K562 (cell line): ENCODE measurements around the gene SSR2.
A peak's percentile ranks its signal among the peaks of the same experiment; 100 is the strongest.

ENCODE experiments used
- POLR2A ChIP-seq: fragments of 450-650 bp; conservative IDR thresholded peaks from 2 replicates; pipeline ENCODE4 v1.6.1; 2016
- TF ChIP-seq, protein P1 (sequence below), 3 experiments: IDR thresholded peaks in 2 of 3; conservative IDR thresholded peaks in 1 of 3; 2 replicates each; pipeline ENCODE4 v1.5.1; 2011 to 2012; ENCODE audit warnings: low read length in 3 of 3, mild to moderate bottlenecking in 3 of 3, control low read depth in 2 of 3, improper control_type of control experiment in 1 of 3, inconsistent platforms in 1 of 3, low read depth in 1 of 3, mixed read lengths in 1 of 3, moderate library complexity in 1 of 3; ENCODE audit not compliant: insufficient read depth in 2 of 3

DNA sequence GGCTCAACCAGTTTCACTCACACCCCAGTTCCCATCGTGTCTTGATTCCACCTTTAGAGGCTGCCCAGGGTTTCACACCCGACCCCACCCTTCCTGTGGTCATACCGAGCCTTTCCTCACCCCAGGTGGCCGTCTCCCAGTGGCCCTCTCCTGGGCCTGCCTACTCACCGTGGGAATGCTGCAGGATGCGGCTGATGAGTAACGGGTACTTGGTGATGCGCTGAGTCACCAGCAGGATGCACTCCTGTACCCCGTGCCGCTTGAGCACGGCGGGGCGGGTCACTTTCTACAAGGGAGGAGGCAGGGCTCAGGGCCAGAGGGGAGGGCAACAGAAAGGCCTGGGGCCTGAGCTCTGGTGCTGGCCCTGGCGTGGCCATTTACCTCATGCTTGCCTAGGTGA, 58.8 kb downstream of the SSR2 start:
- TF ChIP-seq, protein P1, sequence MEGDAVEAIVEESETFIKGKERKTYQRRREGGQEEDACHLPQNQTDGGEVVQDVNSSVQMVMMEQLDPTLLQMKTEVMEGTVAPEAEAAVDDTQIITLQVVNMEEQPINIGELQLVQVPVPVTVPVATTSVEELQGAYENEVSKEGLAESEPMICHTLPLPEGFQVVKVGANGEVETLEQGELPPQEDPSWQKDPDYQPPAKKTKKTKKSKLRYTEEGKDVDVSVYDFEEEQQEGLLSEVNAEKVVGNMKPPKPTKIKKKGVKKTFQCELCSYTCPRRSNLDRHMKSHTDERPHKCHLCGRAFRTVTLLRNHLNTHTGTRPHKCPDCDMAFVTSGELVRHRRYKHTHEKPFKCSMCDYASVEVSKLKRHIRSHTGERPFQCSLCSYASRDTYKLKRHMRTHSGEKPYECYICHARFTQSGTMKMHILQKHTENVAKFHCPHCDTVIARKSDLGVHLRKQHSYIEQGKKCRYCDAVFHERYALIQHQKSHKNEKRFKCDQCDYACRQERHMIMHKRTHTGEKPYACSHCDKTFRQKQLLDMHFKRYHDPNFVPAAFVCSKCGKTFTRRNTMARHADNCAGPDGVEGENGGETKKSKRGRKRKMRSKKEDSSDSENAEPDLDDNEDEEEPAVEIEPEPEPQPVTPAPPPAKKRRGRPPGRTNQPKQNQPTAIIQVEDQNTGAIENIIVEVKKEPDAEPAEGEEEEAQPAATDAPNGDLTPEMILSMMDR (IDR thresholded peaks at IDR 0.05 in 2 of 3, conservative IDR thresholded peaks at IDR 0.05 in 1 of 3; ENCODE audit: insufficient read depth in 2 of 3, low read depth in 1 of 3, low read length in 3 of 3) = peak in 1 of 3 experiments; percentile 17; a peak in 1 of 6 replicates
- no peak for TF ChIP-seq POLR2A
